Astrocyte (in vitro differentiated cells and primary cell): ENCODE measurements around the gene EXPH5. TPM values are rescaled to one million over a fixed set of nuclear protein-coding genes. Genes with fewer than 3 reads are reported as not detected.
A peak's percentile ranks its signal among the peaks of the same experiment; 100 is the strongest.

Experiments
- DNase-seq: peaks from one replicate; pipeline ENCODE4 v3.0.0-alpha.2; 2010; ENCODE audit warnings: low read depth
- FAIRE-seq: peaks from 2 replicates; lab custom pipeline; 2011; peaks lifted over from hg19 to GRCh38; lab: Jason Lieb, UNC
- H2AFZ ChIP-seq: 2 replicates; pipeline ENCODE4 v1.6.0; 2012; ENCODE audit warnings: low read depth, low read length, inconsistent platforms
- H3K27ac ChIP-seq: 2 replicates; pipeline ENCODE4 v1.5.1; 2011; ENCODE audit warnings: low read depth, low read length, inconsistent platforms
- H3K27me3 ChIP-seq: 2 replicates; pipeline ENCODE4 v1.6.0; 2011; ENCODE audit warnings: low read length, inconsistent platforms; ENCODE audit not compliant: insufficient read depth
- H3K36me3 ChIP-seq: 2 replicates; pipeline ENCODE4 v1.5.1; 2011; ENCODE audit warnings: low read length, inconsistent platforms; ENCODE audit not compliant: insufficient read depth
- H3K4me1 ChIP-seq: 2 replicates; pipeline ENCODE4 v1.5.1; 2011; ENCODE audit warnings: low read length, inconsistent platforms; ENCODE audit not compliant: insufficient read depth
- H3K4me2 ChIP-seq: 2 replicates; pipeline ENCODE4 v1.6.0; 2012; ENCODE audit warnings: low read length, inconsistent platforms
- H3K4me3 ChIP-seq: 2 replicates; pipeline ENCODE4 v1.5.1; 2011; ENCODE audit warnings: low read depth, mild to moderate bottlenecking, low read length, inconsistent platforms; ENCODE audit not compliant: insufficient read depth
- H3K79me2 ChIP-seq: 2 replicates; pipeline ENCODE4 v1.6.0; 2012; ENCODE audit warnings: mild to moderate bottlenecking, low read length, inconsistent platforms; ENCODE audit not compliant: insufficient read depth
- H3K9ac ChIP-seq: 2 replicates; pipeline ENCODE4 v1.6.0; 2012; ENCODE audit warnings: mild to moderate bottlenecking, low read length, inconsistent platforms
- H3K9me3 ChIP-seq: 2 replicates; pipeline ENCODE4 v1.5.1; 2012; ENCODE audit warnings: low read depth, mild to moderate bottlenecking, low read length, inconsistent platforms; ENCODE audit not compliant: insufficient read depth
- H4K20me1 ChIP-seq: 2 replicates; pipeline ENCODE4 v1.6.0; 2012; ENCODE audit warnings: low read length, inconsistent platforms; ENCODE audit not compliant: insufficient read depth
- H3K27ac Mint-ChIP-seq: one replicate; pipeline ENCODE4 v1.8.0; 2021; ENCODE audit warnings: mild to moderate bottlenecking, mixed read lengths; ENCODE audit not compliant: unreplicated experiment
- H3K27me3 Mint-ChIP-seq: one replicate; pipeline ENCODE4 v1.8.0; 2021; ENCODE audit warnings: low read depth, mixed read lengths; ENCODE audit not compliant: unreplicated experiment
- H3K36me3 Mint-ChIP-seq: one replicate; pipeline ENCODE4 v1.8.0; 2021; ENCODE audit warnings: low read depth, mixed read lengths; ENCODE audit not compliant: unreplicated experiment
- H3K4me1 Mint-ChIP-seq: one replicate; pipeline ENCODE4 v1.8.0; 2021; ENCODE audit warnings: low read depth, mixed read lengths; ENCODE audit not compliant: unreplicated experiment
- H3K4me3 Mint-ChIP-seq: one replicate; pipeline ENCODE4 v1.8.0; 2021; ENCODE audit warnings: mild to moderate bottlenecking, moderate library complexity, mixed read lengths; ENCODE audit not compliant: unreplicated experiment
- H3K9me3 Mint-ChIP-seq: one replicate; pipeline ENCODE4 v1.8.0; 2021; ENCODE audit warnings: mild to moderate bottlenecking, mixed read lengths; ENCODE audit not compliant: unreplicated experiment
- EZH2 ChIP-seq: IDR thresholded peaks from 2 replicates; pipeline ENCODE4 v1.6.1; 2012; ENCODE audit warnings: mild to moderate bottlenecking, low read length, inconsistent platforms; ENCODE audit not compliant: insufficient read depth
- total RNA-seq: library from RNA; stranded (reverse); gene quantifications from 2 replicates; pipeline ENCODE4 v1.2.1, GENCODE V29; 2021
- TF ChIP-seq, protein P1 (sequence below): IDR thresholded peaks from 2 replicates; pipeline ENCODE4 v1.5.1; 2011; ENCODE audit warnings: low read depth, mild to moderate bottlenecking, inconsistent platforms, low read length, moderate library complexity; ENCODE audit not compliant: insufficient read depth

EXPH5 gene
- total RNA-seq, 1 donor from 2014 or later, result 7.9 TPM

DNA sequence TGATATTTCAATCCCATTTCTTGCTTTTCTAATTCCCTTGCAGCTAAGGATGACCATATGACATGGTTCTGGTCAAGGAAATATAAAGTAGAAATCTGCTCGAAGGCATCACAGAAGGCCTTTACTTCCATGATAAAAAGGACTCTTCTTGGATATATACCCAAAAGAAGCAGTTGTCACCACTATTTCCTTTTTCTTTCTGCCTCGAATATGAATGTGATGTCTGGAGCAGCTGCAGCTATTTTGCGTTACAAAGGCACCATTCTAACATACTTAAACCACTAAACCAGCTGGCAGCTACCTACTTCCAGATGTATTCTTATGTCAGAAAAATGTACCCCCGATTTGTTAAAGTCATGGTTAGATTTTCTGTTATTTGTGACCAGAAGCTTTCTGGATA, 18.9 kb downstream of the EXPH5 start:
- H3K4me1 ChIP-seq, result no peaks in the 10 kb centered on the region
- Mint-ChIP-seq H3K4me1 (peaks cover 6% of the 10 kb centered on the region), H3K27ac (no peak overlapping the region), H3K4me3 (no peak overlapping the region), H3K9me3 (no peaks in the 10 kb centered on the region), H3K27me3 (no peaks in the 10 kb centered on the region), H3K36me3 (no peaks in the 10 kb centered on the region)
- H3K27me3 ChIP-seq, result no peaks in the 10 kb centered on the region
- no peaks in the 10 kb centered on the region for H3K36me3 ChIP-seq
- TF ChIP-seq, protein P1, sequence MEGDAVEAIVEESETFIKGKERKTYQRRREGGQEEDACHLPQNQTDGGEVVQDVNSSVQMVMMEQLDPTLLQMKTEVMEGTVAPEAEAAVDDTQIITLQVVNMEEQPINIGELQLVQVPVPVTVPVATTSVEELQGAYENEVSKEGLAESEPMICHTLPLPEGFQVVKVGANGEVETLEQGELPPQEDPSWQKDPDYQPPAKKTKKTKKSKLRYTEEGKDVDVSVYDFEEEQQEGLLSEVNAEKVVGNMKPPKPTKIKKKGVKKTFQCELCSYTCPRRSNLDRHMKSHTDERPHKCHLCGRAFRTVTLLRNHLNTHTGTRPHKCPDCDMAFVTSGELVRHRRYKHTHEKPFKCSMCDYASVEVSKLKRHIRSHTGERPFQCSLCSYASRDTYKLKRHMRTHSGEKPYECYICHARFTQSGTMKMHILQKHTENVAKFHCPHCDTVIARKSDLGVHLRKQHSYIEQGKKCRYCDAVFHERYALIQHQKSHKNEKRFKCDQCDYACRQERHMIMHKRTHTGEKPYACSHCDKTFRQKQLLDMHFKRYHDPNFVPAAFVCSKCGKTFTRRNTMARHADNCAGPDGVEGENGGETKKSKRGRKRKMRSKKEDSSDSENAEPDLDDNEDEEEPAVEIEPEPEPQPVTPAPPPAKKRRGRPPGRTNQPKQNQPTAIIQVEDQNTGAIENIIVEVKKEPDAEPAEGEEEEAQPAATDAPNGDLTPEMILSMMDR, result no peak
- no peak for TF ChIP-seq EZH2
- H3K9ac ChIP-seq, result no peak overlapping the region
- DNase-seq (no peak), FAIRE-seq (no peak)
- H2AFZ ChIP-seq, result no peak overlapping the region
- no peak overlapping the region for H3K27ac ChIP-seq
- no peaks in the 10 kb centered on the region for H3K79me2 ChIP-seq
- no peaks in the 10 kb centered on the region for H4K20me1 ChIP-seq
- no peak overlapping the region for H3K4me2 ChIP-seq
- H3K4me3 ChIP-seq, result no peak overlapping the region
- H3K9me3 ChIP-seq, result peaks cover 4% of the 10 kb centered on the region

- Histone ChIP-seq H3K4me1 (no peaks in the 10 kb centered on the region), H3K27ac (no peak overlapping the region), H4K20me1 (no peaks in the 10 kb centered on the region), H3K27me3 (no peaks in the 10 kb centered on the region), H3K79me2 (no peaks in the 10 kb centered on the region), H3K4me3 (no peak overlapping the region), H3K9ac (no peak overlapping the region), H3K4me2 (no peak overlapping the region), H3K36me3 (no peaks in the 10 kb centered on the region), H2AFZ (no peak overlapping the region), H3K9me3 (peaks cover 4% of the 10 kb centered on the region)
- DNase-seq (no peak), FAIRE-seq (no peak)
- TF ChIP-seq, protein P1, result no peak
- no peak for TF ChIP-seq EZH2
- no peaks in the 10 kb centered on the region for H3K9me3 Mint-ChIP-seq
- H3K36me3 Mint-ChIP-seq, result no peaks in the 10 kb centered on the region
- peak overlapping the region; percentile 50 for H3K27ac Mint-ChIP-seq
- H3K4me1 Mint-ChIP-seq, result peaks cover 6% of the 10 kb centered on the region
- H3K27me3 Mint-ChIP-seq, result no peaks in the 10 kb centered on the region
- H3K4me3 Mint-ChIP-seq, result no peak overlapping the region
These were observed 22.6 kb downstream of the EXPH5 start for GRCh38 chr11:108571001-108571400.

GRCh38 chr11:108569896-108570295, 23.7 kb downstream of the EXPH5 start:
- H3K27ac Mint-ChIP-seq, result no peak overlapping the region
- no peak for FAIRE-seq
- no peak for DNase-seq
- H3K9me3 Mint-ChIP-seq, result no peaks in the 10 kb centered on the region
- peaks cover 4% of the 10 kb centered on the region for H3K9me3 ChIP-seq
- no peak overlapping the region for H3K4me3 ChIP-seq
- no peak overlapping the region for H2AFZ ChIP-seq
- H4K20me1 ChIP-seq, result no peaks in the 10 kb centered on the region
- TF ChIP-seq EZH2, result no peak
- TF ChIP-seq, protein P1, result no peak
- H3K36me3 Mint-ChIP-seq, result no peaks in the 10 kb centered on the region
- H3K9ac ChIP-seq, result no peak overlapping the region
- H3K36me3 ChIP-seq, result no peaks in the 10 kb centered on the region
- no peaks in the 10 kb centered on the region for H3K79me2 ChIP-seq
- H3K4me2 ChIP-seq, result no peak overlapping the region
- H3K27me3 ChIP-seq, result no peaks in the 10 kb centered on the region
- H3K4me3 Mint-ChIP-seq, result no peak overlapping the region
- no peaks in the 10 kb centered on the region for H3K27me3 Mint-ChIP-seq
- no peaks in the 10 kb centered on the region for H3K4me1 ChIP-seq
- peaks cover 6% of the 10 kb centered on the region for H3K4me1 Mint-ChIP-seq
- no peak overlapping the region for H3K27ac ChIP-seq
